Measurements from ENCODE around the gene DCLK1.

Gene DCLK1

DNA sequence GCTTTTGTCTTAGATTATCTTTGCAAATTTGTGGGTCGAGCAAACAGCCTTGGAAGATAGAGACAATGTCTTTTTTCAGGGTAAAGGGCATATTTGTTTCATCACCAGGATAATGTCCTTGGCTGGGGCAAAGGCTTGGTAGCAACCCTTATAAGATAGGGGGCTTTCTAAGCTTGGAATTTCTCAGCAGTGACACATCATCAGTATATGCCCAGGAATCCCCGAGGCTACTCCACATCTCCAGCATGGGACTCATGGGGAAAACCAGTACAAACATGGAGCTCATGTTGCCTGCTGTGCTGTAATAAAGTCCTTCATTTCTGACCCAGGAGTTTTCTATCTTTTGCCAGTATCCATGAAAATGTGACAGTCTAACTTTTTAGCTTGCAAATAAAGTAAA is 77.1 kb downstream of the DCLK1 start:
- TF ChIP-seq, protein P1, sequence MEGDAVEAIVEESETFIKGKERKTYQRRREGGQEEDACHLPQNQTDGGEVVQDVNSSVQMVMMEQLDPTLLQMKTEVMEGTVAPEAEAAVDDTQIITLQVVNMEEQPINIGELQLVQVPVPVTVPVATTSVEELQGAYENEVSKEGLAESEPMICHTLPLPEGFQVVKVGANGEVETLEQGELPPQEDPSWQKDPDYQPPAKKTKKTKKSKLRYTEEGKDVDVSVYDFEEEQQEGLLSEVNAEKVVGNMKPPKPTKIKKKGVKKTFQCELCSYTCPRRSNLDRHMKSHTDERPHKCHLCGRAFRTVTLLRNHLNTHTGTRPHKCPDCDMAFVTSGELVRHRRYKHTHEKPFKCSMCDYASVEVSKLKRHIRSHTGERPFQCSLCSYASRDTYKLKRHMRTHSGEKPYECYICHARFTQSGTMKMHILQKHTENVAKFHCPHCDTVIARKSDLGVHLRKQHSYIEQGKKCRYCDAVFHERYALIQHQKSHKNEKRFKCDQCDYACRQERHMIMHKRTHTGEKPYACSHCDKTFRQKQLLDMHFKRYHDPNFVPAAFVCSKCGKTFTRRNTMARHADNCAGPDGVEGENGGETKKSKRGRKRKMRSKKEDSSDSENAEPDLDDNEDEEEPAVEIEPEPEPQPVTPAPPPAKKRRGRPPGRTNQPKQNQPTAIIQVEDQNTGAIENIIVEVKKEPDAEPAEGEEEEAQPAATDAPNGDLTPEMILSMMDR (IDR thresholded peaks at IDR 0.05; ENCODE audit: control insufficient read depth, insufficient read depth, low read depth, low read length, missing control alignments): no peak
- no peak overlapping the region for H3K4me3 ChIP-seq (ENCODE audit: control insufficient read depth, low read depth, low read length)
- no peak for DNase-seq (ENCODE audit: low read depth)

DNA sequence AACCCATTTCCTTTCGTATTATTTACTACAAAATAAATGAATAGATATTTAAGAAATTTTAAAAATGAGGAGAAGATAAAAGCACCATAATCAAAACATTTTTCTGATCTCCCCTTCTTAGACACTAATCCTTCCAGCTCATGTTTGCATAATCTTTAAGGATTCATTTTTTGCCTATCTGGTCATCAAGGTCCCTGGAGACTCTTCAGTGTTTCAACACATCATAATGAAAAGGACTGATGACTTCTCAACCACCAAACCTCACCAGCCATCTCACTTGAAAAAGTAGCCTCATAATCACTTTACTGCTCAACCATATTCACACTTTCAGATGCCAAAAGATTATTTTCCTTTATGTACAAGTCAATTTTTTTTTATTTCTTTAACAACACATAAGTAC is 80.1 kb downstream of the DCLK1 start:
- TF ChIP-seq, protein P1 (IDR thresholded peaks at IDR 0.05; ENCODE audit: control insufficient read depth, insufficient read depth, low read depth, low read length, missing control alignments): no peak
- DNase-seq (ENCODE audit: low read depth): no peak
- no peak overlapping the region for H3K4me3 ChIP-seq (ENCODE audit: control insufficient read depth, low read depth, low read length)

DNA sequence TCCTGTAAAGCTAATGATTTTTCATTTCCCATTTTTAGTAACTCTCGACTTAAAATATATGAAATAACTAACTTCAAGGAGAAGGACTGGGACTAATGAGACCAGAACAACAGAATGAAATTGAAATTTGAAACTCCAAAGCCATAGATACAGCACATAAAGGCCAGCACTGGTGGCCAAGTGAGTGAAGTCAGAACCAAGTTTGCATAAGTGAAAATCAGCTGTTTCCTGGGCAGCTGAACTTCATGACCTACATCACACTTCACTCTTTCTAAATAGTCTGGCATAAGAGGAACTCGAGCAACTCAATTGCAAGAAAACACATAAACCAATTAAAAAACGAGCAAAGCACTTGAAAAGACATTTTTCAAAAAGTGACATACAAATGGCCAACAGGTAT is 84.5 kb downstream of the DCLK1 start:
- TF ChIP-seq, protein P1 (IDR thresholded peaks at IDR 0.05; ENCODE audit: control insufficient read depth, insufficient read depth, low read depth, low read length, missing control alignments): no peak
- DNase-seq (ENCODE audit: low read depth): no peak
- no peak overlapping the region for H3K4me3 ChIP-seq (ENCODE audit: control insufficient read depth, low read depth, low read length)

DNA sequence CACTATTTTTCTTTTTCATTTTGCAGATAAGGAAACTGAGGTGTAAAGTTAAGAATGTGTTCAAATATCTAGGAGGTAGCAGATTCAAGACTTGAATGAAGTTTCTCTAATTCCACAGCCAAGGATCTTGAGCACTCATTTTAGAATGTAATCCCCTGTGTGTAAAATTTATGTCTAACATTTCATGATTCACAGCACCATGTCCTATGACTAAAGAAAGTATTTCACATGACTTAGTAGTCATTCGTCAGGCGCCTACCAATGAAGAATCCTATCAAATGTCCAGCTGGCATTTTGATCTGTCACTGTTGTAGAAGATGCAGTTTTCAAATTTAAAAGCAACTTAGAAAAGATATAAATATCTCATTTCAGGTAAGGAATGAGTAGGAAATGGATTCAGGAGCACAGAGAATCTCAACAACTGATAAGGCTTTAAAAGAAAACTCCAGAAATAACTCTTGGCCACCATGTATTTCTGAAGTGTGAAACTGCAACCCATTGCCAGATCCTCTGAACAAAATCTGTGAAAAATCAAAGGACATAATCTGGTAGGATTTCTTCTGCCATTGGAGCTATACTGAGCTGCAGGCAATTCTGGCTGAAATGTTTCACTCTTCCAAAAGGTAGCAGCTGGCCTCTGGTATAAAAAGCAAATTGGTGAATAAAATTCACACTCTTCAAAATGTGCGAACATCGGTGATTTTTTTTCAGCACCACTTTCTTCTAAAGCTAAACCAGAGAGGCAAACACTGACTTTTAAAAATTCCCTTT is 92.2 kb downstream of the DCLK1 start:
- DNase-seq (ENCODE audit: low read depth): no peak
- TF ChIP-seq, protein P1 (IDR thresholded peaks at IDR 0.05; ENCODE audit: control insufficient read depth, insufficient read depth, low read depth, low read length, missing control alignments): no peak
- H3K4me3 ChIP-seq (ENCODE audit: control insufficient read depth, low read depth, low read length): no peak overlapping the region

DNA sequence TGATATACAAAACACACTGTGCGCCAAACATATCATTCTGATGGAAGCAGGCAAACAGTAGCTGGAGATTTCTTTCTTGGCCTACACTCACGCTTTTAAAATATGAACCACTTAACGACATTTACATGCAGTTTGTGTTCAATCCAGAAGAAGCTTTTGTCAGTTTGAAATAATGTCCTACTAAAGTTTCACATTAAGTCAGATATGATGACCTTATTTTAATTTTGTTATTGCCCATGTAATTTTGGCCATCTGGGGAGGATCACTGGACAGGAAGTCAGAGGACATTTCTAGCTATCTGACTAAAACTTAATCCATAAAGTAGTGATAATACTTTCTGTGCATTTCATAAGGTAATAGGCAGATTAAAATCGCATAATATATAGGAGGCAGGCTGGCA is 98.1 kb downstream of the DCLK1 start:
- H3K4me3 ChIP-seq (ENCODE audit: control insufficient read depth, low read depth, low read length): no peak overlapping the region
- DNase-seq (ENCODE audit: low read depth): no peak
- TF ChIP-seq, protein P1 (IDR thresholded peaks at IDR 0.05; ENCODE audit: control insufficient read depth, insufficient read depth, low read depth, low read length, missing control alignments): no peak

DNA sequence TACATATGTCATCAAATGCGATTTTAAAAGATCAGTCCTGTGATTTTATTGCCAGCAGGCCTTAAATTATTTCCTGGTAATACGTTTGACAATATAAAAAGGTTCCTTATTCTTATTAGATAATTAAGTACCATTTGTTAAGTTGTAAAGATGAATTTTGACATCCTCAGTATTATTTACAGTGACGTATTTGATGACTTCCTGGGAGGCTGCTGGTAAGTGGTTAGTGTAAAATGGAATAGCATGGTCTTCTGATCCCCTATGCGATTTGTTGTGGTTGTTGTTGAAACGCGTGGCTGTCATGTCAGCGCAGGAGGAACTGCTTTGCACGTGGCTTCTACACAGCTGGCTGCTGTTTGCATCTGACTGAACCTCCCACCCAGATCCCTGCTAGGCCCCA is 99.7 kb downstream of the DCLK1 start:
- H3K4me3 ChIP-seq (ENCODE audit: control insufficient read depth, low read depth, low read length): no peak overlapping the region
- TF ChIP-seq, protein P1 (IDR thresholded peaks at IDR 0.05; ENCODE audit: control insufficient read depth, insufficient read depth, low read depth, low read length, missing control alignments): no peak
- no peak for DNase-seq (ENCODE audit: low read depth)

All from AG09309 (cell line).